Measurements from ENCODE around the gene MED12.

- TF ChIP-seq EZH2 (IDR thresholded peaks at IDR 0.05; ENCODE audit: insufficient read depth, low read length) (no peak), CTCF (IDR thresholded peaks at IDR 0.05; ENCODE audit: insufficient read depth, low read depth, low read length) (no peak)
These were observed 44.6 kb downstream of the MED12 start for GRCh38 chrX:71162981-71163380.

All from astrocyte (in vitro differentiated cells and primary cell).